Measurements from ENCODE around the gene CRADD.

- no peak for TF ChIP-seq EP300 (IDR thresholded peaks at IDR 0.05; ENCODE audit: borderline replicate concordance)
- TF ChIP-seq CEBPB (IDR thresholded peaks at IDR 0.05), result no peak
- TF ChIP-seq TEAD4 (IDR thresholded peaks at IDR 0.05), result no peak
- no peak for TF ChIP-seq TAF1 (IDR thresholded peaks at IDR 0.05; ENCODE audit: low read depth)
Measured at GRCh38 chr12:93808169-93808899, 131.2 kb downstream of the CRADD start.
